GM19035 (cell line): ENCODE results near the gene PTP4A2.
"Not testable (repeated sequence)": the region's sequence is repeated elsewhere in the genome, so short reads cannot be mapped to it uniquely, and the experiment has no call there.

Source experiments
- ATAC-seq: cut with Tn5 transposase; IDR thresholded peaks from one replicate; pipeline ENCODE4 v1.9.1; 2021; ENCODE audit not compliant: unreplicated experiment

Gene PTP4A2

DNA sequence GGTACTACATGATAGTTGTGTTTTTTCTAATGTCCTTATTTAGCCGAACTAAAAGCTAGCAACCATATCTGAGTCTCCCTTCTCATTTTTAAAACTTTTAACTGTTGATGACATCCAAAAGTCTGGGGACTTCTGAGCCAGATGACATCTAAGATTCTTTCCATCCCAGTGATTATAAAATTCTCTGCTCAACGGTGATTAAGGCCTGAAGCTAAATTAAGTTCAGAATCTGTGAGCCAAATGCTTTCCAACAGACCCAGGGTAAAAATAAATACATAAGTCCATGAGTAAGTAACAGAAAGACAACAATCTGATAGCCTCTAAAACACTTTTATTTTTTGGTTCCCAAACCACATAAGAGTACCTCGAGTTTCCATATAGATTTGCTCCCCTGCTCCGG is 13.1 kb upstream of the PTP4A2 start:
- no peak for ATAC-seq

DNA sequence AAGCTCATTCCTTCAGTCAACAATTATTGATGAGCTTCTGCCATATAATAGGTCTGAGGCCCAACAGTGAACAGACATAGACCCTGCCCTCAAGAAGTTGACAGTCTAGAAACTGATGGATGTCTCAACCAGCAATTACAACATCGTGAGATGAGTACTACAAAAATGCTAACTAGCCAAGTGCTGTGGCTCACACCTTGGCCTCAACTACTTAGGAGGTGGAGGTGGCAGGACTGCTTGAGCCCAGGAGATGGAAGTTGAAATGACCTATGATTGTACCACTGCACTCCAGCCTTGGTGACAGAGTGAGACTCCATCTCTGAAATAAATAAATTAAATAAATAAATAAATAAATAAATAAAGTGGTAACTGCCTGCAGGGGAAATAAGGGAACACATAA is 11.7 kb upstream of the PTP4A2 start:
- ATAC-seq: no peak

- ATAC-seq: not testable (repeated sequence)
These were observed 7.5 kb upstream of the PTP4A2 start for GRCh38 chr1:31945677-31946076.

DNA sequence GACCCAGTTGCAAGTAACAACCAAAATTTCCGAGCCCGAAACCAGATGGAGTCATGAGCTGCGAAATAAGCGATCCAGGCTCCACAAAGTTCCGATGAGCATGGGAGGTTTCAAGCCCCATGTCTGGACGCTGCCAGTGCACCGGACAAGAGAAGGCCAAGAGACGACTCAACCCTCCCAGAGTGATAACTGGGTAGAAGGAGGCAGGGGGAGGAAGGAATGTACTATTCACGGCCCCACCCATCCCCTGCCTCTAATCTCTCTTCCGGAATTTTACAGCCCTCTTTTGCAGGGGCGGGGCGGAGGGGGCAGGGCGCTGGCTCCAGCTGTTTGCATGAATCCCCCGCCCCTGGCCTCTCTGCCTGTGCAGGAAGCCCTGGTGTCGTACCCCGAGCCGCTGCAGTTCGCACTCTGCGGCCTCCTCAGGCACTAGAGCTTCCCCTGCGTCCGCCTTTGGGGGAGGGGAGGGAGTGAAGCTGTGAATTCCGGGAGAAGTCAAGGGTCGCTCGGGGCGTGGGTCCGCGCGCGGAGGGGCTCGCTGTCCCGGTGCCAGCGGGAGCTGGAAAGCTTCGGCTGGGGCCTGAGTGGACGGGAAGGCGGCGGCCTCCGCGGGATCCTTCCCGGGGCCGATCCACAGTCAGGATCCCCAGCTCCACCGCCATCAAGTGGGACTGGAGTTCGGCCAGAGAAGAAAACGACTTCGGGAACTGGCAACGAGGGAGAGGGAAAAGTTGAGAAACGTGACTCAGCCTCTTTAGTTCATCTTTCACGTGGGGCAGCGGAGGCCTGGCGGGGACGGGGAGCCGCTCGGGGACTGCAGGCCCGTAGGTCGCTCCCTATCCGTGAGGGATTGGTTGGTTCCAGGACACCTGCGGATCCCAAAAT is 6.3 kb upstream of the PTP4A2 start:
- peak; percentile 58 for ATAC-seq

DNA sequence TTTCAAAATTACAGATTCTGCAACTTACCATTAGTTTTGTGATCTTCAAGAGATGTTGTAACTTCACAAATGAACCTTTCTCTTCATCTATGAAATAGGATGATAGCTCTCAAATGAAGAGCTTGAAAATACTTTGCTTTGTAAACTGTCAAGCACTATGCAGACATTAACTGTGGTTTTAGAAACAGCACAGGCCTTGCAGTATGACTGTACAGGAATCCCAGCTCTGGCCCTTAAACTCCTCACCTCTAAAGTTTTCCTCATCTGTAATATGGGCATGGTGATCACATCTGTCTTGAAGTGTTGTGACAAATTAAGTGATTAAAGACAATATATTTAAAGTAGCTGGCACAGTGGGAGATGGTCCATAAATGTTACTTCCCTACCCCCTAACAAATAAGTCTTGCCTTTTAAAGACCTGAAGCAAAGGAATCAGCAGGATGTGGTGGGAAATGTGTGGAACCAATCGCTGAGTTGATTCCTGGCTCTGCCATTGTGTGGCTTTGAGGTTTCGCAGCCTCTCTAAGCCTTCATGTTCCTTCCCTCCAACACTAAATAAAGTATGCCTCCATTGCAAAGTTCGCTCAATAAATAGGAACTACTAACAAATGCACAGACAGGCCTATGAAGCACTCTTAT is 5.5 kb upstream of the PTP4A2 start:
- ATAC-seq: no peak

DNA sequence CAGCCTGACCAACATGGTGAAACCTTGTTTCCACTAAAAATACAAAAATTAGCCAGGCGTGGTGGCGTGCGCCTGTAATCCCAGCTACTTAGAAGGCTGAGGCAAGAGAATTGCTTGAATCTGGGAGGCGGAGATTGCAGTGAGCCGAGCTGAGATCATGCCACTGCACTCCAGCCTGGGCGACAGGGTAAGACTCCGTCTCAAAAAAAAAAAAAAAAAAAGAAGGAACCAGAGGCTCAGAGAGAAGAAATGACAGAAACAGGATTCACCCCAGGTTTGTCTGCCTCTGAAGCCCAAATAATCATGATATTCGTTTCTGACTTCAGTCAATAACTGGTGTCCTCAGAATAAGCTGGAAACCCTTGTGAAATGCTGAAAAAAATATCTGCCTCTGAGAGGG is 3.9 kb upstream of the PTP4A2 start:
- not testable (repeated sequence) for ATAC-seq

DNA sequence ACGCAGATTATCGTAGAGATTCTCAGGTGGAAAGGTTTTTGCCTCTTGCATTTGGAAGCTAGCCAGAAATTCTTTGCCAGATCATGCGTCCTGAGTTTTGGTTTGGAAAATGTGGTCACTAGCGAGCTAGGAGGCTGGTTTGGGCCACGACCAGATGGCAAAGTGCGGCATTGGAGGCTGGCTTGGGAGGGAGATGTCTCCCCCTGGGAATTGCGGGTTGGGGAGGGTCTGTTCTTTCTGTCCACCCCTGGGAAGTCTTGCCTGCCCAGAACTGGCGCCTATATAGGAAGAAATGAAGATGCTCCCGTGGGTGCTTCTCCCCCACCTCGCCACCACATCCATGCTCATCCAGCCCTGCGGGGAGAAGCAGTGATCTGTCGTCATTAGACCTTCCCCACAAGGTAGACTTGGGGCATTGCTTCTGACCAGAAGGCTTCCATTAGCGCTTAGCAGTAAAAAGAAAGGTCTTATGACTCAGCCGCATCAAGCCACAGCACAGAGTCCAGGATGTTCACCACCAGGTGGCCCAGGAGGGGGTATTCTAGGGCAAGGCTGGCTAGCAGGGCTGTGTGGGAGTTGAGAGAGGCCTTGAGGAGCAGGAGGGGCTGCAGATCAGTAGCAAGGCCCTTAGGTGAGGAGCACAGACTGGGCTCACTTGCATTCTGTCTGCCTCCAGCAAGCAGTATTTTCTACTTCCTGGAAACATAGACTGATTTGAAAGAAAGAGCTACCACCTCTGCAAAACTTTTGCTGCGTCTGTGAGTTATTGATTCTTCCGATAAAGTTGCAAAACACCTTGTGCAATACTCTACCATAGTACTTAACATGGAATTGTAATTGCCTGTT is 1.5 kb upstream of the PTP4A2 start:
- ATAC-seq: peak; percentile 20

- peak; percentile 26 for ATAC-seq
These were observed 626 bp downstream of the PTP4A2 start for GRCh38 chr1:31937300-31938183.

DNA sequence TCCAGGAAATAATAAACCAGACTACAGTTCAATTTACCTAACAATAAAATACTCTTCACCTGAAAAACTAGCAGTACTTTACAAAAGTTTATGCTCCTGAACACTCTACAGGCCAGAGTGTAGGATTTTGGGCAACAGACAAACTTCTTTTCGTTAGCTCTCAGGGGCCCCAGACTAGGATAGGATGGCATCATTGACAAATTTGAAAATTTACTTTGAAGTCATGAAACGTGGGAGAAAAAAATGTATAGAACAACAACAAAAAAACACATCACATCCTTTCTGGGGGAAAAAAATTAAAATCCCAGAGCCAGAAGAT is 1.2 kb downstream of the PTP4A2 start:
- ATAC-seq: no peak

DNA sequence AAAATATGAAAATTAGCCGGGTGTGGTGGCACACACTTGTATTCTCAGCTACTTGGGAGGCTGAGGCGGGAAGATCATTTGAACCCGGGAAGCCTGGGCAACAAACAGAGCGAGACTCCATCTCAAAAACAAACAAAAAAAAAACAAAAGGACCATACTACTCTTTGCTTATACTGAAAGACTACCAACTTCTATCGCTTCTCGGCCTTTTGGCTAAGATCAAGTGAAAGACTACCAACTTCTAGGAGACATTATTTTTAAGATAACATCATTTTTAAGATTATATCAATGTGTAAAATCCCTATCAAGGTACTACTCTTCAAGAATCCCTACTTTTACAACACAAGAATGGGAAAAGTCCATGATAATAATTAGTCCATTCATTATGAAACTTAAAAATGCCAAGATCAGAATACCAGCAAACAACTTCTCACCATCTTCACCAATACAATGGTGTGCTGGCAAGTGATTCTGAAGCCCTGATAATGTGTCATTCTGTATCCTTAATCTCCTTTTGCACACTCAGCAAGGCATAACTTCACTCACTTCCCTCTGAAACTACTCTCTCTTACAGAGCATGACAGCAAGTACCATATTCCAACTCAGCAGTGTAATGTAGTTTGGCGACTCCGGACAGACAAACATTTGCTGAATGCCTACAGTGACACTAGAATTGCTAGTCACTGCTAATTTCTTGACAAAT is 1.7 kb downstream of the PTP4A2 start:
- ATAC-seq: no peak

DNA sequence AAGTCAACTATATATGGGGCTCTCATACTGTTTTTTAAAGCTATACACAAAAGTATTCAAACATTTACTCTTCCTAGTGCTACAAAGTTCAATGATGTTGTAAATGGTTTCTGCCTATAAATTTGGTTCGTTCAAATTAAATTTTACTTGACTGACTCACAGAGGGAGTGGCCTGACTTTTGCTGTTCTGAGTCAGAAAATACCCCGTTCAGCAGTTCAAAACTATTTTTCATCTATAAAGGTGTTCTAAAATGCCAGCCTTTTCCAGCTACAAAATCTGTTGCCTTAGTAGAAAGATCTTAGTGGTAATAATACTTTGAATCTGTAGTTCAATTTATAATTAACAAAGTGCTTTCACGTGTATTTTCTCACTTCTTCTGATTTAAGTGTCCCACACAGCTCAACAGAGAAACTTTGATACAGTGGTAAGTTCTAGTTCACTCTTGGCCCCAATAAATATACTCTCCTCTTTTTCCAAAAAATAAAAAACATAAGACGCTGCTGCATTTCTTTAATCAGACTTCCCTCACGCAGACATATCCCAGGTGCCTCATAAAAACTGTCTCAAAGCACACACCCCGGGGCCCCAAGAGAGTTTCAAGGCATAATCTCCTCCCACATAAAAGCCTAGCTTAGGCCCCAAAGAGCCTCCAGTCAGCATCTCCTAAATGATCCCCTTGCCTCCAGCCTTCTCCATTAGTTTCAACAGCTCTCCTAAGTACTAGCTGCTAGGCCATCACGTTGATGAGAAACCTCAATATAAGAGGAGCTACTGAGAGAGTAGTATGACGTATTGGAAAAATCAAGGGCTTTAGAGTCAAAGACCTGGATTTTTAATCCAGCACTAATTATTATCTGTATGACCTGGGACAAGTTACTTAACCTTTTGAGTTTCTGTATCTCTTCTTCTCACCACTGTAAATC is 3.2 kb downstream of the PTP4A2 start:
- ATAC-seq: no peak

DNA sequence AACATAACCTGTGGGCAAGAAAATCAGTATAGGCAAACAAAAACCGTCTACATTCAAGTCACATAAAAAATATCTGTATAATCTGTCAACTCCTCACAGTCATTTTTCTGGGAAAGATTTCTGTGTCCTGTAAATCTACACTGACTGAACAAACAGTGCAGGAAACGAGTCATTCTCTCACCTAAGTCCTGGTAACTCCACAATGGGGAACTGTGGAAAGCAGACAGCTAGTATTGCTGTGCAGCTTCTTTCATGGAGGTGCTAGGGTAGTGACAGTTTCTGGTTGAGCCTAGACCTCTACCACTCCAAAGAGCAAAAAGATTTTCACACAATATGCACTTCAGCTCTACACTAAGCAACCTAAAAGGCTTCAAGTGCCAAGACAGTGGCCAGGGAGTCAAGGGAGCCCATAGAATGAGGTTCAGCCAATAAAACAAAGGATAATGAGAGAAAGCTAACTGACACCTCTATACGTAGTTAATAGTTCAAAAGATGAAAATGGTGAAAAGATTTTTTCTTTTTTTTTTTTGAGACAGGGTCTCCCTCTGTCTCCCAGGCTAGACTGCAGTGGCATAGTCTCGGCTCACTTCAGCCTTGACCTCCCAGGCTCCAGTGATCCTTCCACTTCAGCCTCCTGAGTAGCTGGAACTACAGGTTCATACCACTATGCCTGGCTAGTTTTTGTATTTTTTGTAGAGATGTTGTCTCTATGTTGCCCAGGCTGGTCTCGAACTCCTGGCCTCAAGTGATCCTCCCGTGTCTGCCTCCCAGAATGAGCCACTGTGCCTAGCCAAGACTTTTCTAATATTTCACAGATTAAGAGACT is 5.5 kb downstream of the PTP4A2 start:
- ATAC-seq: no peak

DNA sequence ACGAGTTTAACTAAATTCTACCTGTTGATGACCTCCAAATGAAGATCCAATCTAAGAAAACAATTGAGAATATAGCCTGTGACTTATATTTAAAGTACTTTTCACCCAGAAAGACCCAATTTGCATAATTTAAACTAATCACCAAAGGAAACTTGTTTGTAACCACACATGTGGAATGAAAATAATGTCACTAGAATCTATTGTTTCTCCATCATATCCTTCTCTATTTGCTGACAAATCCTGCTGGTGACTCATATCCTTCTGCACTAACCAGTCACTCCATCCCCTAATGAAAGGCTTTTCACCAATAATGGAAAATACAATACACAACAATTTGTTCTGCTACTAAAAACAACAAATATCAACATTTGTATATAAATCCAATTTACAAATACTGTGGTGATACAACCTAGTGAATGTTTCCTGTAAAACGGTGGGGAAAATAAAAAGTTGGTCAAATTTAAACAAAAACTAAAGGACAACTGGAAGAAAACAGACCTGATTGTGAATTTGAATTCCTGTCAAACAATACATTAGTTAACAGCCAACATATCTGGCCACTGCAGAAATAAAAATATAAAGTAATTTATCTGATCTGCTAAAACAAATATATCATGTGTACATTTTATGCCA is 6.5 kb downstream of the PTP4A2 start:
- no peak for ATAC-seq

GRCh38 chr1:31930836-31931592 is 7.2 kb downstream of the PTP4A2 start:
- no peak for ATAC-seq

GRCh38 chr1:31927661-31927980 is 10.5 kb downstream of the PTP4A2 start:
- ATAC-seq: no peak

GRCh38 chr1:31926853-31927660 is 11.1 kb downstream of the PTP4A2 start:
- ATAC-seq: no peak
